ENCODE results near the gene IFT122.

DNA sequence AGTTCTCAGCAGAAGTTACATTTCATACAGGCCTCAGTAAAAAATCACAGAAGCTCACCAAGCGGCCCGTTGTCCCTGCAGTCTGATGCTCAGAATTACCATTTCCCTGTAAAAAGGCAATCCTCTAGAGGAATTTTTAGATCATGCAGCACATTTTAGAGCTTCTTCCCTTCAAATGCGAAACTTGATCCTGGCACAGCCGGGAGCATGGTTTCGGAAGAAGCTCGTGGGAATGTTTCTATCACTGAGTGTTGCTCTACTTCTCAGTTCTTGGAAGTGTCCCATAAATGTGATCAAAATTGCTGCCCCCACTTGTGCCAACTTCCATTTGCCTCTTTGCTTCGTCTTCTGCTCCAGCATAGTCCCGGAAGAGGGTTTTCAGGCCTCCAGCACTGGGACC is 99.2 kb downstream of the IFT122 start:
- TF ChIP-seq POLR2A (IDR thresholded peaks at IDR 0.05) (no peak), POLR2AphosphoS5 (IDR thresholded peaks at IDR 0.05) (no peak)
- TF ChIP-seq, protein P1, sequence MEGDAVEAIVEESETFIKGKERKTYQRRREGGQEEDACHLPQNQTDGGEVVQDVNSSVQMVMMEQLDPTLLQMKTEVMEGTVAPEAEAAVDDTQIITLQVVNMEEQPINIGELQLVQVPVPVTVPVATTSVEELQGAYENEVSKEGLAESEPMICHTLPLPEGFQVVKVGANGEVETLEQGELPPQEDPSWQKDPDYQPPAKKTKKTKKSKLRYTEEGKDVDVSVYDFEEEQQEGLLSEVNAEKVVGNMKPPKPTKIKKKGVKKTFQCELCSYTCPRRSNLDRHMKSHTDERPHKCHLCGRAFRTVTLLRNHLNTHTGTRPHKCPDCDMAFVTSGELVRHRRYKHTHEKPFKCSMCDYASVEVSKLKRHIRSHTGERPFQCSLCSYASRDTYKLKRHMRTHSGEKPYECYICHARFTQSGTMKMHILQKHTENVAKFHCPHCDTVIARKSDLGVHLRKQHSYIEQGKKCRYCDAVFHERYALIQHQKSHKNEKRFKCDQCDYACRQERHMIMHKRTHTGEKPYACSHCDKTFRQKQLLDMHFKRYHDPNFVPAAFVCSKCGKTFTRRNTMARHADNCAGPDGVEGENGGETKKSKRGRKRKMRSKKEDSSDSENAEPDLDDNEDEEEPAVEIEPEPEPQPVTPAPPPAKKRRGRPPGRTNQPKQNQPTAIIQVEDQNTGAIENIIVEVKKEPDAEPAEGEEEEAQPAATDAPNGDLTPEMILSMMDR (IDR thresholded peaks at IDR 0.05 in 8 of 11, conservative IDR thresholded peaks at IDR 0.05 in 3 of 11): no peak

Data from spleen (tissue), 7 donors.